Measurements from ENCODE around the gene PARP6. TPM values are rescaled to one million over a fixed set of nuclear protein-coding genes. Genes with fewer than 3 reads are reported as not detected.

The PARP6 gene
- total and polyA plus RNA-seq, 2 donors (not counting 1 experiment from before 2014, with no cell fraction given), result 118 to 134 TPM

DNA sequence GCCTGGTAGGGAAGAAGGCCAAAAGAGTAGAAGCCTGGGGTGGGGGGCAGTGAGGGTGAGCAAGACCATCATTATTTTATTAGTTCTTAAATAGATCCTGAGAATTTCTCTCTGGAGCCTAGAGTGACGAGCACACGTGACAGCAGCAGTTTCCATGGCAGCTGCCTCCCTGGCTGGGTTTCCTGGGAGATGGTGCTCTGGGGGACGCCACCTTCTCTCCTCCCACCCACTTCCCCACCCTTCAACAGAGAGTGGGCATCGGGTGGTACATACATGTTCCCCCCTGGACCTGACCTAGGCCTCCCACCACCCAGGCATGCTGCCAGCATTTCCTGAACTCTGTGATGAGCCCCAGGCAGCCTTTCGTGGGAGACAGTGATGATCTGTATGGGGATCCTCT is 34.7 kb upstream of the PARP6 start:
- no peak overlapping the region for H3K27ac ChIP-seq (ENCODE audit: low read length in 2 of 2)
- Mint-ChIP-seq H3K4me1 (peaks cover 3% of the 10 kb centered on the region), H3K4me3 (no peak overlapping the region), H3K9me3 (ENCODE audit: insufficient read depth) (no peaks in the 10 kb centered on the region), H3K27ac (no peak overlapping the region), H3K27me3 (no peaks in the 10 kb centered on the region)
- no peaks in the 10 kb centered on the region for H4K20me1 ChIP-seq (ENCODE audit: control insufficient read depth, insufficient read depth, low read length, poor library complexity, severe bottlenecking)
- no peaks in the 10 kb centered on the region for H3K27me3 ChIP-seq (replicated peaks in 1 of 4; ENCODE audit: control extremely low read depth in 1 of 4, control insufficient read depth in 3 of 4, insufficient read depth in 4 of 4, low read length in 3 of 4)
- no peaks in the 10 kb centered on the region for H3K9me3 ChIP-seq (ENCODE audit: control extremely low read depth in 1 of 3, control insufficient read depth in 2 of 3, insufficient read depth in 1 of 3, low read length in 2 of 3)
- H3K4me3 ChIP-seq (ENCODE audit: control extremely low read depth in 1 of 5, extremely low read depth in 1 of 5, insufficient read depth in 1 of 5, low read depth in 2 of 5, low read length in 4 of 5), result no peak overlapping the region
- H2AFZ ChIP-seq (ENCODE audit: insufficient read depth, low read depth, low read length, poor library complexity, severe bottlenecking), result no peak overlapping the region
- no peak for TF ChIP-seq EZH2 (IDR thresholded peaks at IDR 0.05; ENCODE audit: borderline replicate concordance, insufficient read depth, low read depth, low read length, poor library complexity, severe bottlenecking)
- TF ChIP-seq, protein P1, sequence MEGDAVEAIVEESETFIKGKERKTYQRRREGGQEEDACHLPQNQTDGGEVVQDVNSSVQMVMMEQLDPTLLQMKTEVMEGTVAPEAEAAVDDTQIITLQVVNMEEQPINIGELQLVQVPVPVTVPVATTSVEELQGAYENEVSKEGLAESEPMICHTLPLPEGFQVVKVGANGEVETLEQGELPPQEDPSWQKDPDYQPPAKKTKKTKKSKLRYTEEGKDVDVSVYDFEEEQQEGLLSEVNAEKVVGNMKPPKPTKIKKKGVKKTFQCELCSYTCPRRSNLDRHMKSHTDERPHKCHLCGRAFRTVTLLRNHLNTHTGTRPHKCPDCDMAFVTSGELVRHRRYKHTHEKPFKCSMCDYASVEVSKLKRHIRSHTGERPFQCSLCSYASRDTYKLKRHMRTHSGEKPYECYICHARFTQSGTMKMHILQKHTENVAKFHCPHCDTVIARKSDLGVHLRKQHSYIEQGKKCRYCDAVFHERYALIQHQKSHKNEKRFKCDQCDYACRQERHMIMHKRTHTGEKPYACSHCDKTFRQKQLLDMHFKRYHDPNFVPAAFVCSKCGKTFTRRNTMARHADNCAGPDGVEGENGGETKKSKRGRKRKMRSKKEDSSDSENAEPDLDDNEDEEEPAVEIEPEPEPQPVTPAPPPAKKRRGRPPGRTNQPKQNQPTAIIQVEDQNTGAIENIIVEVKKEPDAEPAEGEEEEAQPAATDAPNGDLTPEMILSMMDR (IDR thresholded peaks at IDR 0.05), result no peak
- H3K4me1 ChIP-seq (ENCODE audit: control insufficient read depth in 2 of 2, insufficient read depth in 2 of 2, low read length in 2 of 2), result peaks cover 0 to 3% of the 10 kb centered on the region in 2 donors
- H3K9ac ChIP-seq (ENCODE audit: low read length), result no peak overlapping the region
- DNase-seq (no peak), ATAC-seq (ENCODE audit: low read depth) (no peak)
- no peak overlapping the region for H3K4me2 ChIP-seq (replicated peaks; ENCODE audit: low read depth, low read length, poor library complexity, severe bottlenecking)
- POLR2A ChIA-PET, result no interaction called here
- CTCF ChIA-PET, result no interaction called here
- H3K79me2 ChIP-seq (ENCODE audit: control insufficient read depth, insufficient read depth, low read length), result no peaks in the 10 kb centered on the region
- H3K36me3 ChIP-seq (replicated peaks in 1 of 2; ENCODE audit: control extremely low read depth in 1 of 2, control insufficient read depth in 1 of 2, extremely low read depth in 1 of 2, insufficient read depth in 2 of 2, low read length in 1 of 2), result no peaks in the 10 kb centered on the region
- intact Hi-C loops (cut with micrococcal nuclease), result no loop called here
- 93% methylated on average over 4 of the region's 5 CpGs for WGBS (ENCODE audit: insufficient coverage)

DNA sequence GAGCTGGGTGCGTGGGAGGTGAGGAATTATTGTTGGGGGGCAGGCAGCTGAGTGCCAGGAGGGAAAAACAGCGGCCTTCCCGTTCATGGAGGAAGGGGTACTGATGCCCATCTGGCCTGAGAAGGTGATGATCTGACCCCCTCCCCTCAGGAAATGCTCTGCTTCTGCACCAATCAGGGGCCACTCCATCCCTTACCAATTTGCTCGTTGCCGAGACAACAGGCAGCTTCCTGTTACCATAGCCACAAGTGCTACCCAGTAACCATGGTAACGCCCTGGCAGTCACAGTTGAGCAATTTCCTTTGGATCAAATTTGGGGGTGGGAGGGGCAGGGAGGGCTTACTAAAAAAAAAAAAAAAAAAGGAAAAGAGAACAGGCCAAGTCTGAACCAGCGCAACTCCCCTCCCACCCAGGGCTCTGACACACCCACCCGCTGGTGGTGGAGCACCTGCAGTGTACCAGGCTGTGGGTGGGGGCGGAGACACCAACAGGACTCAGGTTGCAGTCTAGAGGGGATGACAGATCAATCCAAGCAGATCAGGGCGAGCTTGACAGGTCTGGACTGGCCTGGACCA is 33.9 kb upstream of the PARP6 start:
- ATAC-seq (ENCODE audit: low read depth) (no peak), DNase-seq (peak; percentile 51)
- Mint-ChIP-seq H3K4me3 (no peak overlapping the region), H3K9me3 (ENCODE audit: insufficient read depth) (no peaks in the 10 kb centered on the region), H3K27ac (no peak overlapping the region), H3K4me1 (peaks cover 3% of the 10 kb centered on the region), H3K27me3 (no peaks in the 10 kb centered on the region)
- Histone ChIP-seq H3K27ac (ENCODE audit: low read length in 2 of 2) (no peak overlapping the region), H3K4me1 (ENCODE audit: control insufficient read depth in 2 of 2, insufficient read depth in 2 of 2, low read length in 2 of 2) (peaks cover 0 to 3% of the 10 kb centered on the region in 2 donors), H3K36me3 (replicated peaks in 1 of 2; ENCODE audit: control extremely low read depth in 1 of 2, control insufficient read depth in 1 of 2, extremely low read depth in 1 of 2, insufficient read depth in 2 of 2, low read length in 1 of 2) (no peaks in the 10 kb centered on the region), H3K27me3 (replicated peaks in 1 of 4; ENCODE audit: control extremely low read depth in 1 of 4, control insufficient read depth in 3 of 4, insufficient read depth in 4 of 4, low read length in 3 of 4) (no peaks in the 10 kb centered on the region), H4K20me1 (ENCODE audit: control insufficient read depth, insufficient read depth, low read length, poor library complexity, severe bottlenecking) (no peaks in the 10 kb centered on the region), H3K79me2 (ENCODE audit: control insufficient read depth, insufficient read depth, low read length) (no peaks in the 10 kb centered on the region), H3K4me2 (replicated peaks; ENCODE audit: low read depth, low read length, poor library complexity, severe bottlenecking) (no peak overlapping the region), H3K4me3 (ENCODE audit: control extremely low read depth in 1 of 5, extremely low read depth in 1 of 5, insufficient read depth in 1 of 5, low read depth in 2 of 5, low read length in 4 of 5) (no peak overlapping the region), H2AFZ (ENCODE audit: insufficient read depth, low read depth, low read length, poor library complexity, severe bottlenecking) (no peak overlapping the region), H3K9me3 (ENCODE audit: control extremely low read depth in 1 of 3, control insufficient read depth in 2 of 3, insufficient read depth in 1 of 3, low read length in 2 of 3) (no peaks in the 10 kb centered on the region), H3K9ac (ENCODE audit: low read length) (no peak overlapping the region)
- ChIA-PET CTCF (interaction anchor here (1.0 kb wide), 1 partner anchor 107 kb away, joined by 3 read pairs; no protein-coding TSS in a partner anchor), POLR2A (no interaction called here)
- 35% methylated on average over 8 of the region's 10 CpGs for WGBS (ENCODE audit: insufficient coverage)
- no peak for TF ChIP-seq EZH2 (IDR thresholded peaks at IDR 0.05; ENCODE audit: borderline replicate concordance, insufficient read depth, low read depth, low read length, poor library complexity, severe bottlenecking)
- TF ChIP-seq, protein P1 (IDR thresholded peaks at IDR 0.05), result no peak
- intact Hi-C loops (cut with micrococcal nuclease), result no loop called here

Data from B cell (primary cell).